ENCODE data around the gene C1QTNF7.

Gene C1QTNF7, protein sequence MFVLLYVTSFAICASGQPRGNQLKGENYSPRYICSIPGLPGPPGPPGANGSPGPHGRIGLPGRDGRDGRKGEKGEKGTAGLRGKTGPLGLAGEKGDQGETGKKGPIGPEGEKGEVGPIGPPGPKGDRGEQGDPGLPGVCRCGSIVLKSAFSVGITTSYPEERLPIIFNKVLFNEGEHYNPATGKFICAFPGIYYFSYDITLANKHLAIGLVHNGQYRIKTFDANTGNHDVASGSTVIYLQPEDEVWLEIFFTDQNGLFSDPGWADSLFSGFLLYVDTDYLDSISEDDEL

DNA sequence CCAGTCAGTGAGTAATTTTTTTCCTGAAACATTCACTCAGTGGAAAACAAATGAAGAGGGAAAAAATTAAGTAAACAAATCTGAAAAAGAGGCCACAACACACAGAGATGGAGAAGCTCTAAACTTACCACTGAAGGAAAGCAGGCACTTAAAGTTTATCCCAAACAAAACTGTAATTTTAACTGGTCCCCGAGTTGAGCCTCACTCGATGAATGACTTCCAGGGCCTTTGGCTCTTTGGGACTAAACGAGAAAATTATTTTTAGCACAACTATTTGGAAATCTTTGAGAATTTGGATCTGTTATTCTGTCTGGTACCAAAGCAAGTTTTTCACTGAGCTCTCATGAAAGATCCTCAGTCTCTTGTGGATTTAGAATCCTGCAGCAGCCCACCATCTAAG, at the start of gene C1QTNF7:
Gene C1QTNF7, plus strand, starts transcription at position 333 of the 400 bp plus-strand sequence. CDS start 7,711 bp downstream, outside the sequence.
- DNase-seq (ENCODE audit: low read depth): no peak

DNA sequence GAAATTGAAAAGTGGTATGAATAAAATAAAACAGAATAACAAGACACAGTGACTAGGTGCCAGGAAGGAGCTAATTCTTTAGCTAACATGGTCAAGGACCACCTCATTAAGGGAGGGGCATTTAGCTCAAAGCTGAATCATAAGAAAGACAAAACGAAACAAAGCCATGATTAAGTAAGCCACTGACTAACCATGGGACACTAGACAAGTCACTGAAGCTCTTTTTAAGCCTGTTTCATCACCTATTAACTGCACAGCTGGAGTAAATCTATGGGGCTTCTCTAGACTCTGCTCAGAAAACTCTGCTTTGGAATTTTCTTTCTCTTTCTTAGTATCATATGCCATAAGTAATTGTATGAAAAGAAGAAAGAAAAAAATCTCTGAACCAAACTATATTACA, 49.8 kb upstream of the C1QTNF7 start:
- DNase-seq (ENCODE audit: low read depth): no peak

DNA sequence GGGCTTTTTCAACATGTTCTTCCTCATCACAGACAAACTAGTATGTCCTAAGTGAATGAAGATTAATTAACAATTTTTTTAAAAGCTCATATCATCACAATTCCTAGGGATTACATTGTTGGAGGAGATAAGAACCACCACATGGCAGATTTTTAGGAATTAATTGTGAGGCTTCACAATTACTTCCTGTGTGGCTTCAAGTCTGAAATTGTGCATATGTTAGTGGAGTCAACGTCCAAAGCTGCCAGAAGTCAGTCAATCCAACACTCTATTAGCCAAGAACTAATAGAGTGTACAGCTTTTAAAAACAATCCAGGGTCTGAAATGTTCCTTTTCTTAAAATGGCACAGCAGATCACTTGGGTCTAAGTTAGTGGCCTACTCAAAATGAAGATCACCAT, 49.3 kb upstream of the C1QTNF7 start:
- no peak for DNase-seq (ENCODE audit: low read depth)

DNA sequence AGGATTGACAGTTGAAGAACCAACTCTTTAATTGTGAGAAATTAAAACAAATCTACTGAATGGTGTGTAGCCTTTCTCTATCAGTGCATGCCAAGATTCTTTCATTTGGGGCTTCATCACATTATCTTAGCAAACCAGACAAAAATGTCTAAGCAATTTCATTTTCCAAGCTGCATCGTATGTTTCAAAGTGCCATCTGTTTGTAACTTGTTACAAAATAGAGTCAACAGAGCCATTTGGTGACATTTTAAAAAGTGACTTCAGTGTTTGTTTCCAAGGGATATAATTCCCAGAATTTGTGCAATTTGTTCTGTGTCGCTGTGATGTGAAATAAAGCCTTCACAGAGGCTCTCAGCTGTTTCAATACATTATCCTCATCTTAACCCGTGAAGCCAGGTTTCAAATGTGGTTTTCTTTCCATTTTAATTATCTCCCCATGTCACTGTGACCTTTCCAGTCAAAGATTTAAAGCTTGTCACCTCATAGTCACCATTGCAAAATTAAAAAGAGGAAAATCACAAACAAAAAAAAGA, 46.0 kb upstream of the C1QTNF7 start:
- no peak for DNase-seq (ENCODE audit: low read depth)

DNA sequence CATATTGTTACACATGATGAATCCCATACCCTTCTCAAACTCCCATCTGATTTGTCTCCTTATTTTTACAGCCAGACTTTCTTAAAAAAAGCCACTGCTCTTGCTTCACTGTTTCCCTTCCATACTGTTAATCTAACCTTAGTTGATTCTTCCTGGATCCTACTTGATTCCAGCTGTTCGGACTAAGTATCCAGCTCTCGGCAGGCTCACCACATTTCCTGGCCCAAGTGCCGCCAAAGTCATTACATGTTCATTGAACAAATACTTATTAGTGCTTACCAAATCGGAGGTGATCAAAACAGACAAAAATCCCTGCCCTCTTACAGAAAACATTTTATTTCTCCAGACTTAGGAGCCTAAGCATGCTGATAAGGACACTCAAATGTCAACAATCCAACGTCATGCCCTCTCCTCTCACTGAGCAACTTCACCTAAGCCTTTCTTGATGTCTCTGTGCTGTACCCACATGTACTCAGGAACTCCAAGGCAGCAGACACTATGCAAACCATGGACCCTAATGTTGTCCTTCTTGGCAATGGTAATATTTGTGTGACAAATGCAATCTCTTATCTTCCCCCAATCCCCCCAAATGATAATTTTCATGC, 45.1 kb upstream of the C1QTNF7 start:
- DNase-seq (ENCODE audit: low read depth): no peak

DNA sequence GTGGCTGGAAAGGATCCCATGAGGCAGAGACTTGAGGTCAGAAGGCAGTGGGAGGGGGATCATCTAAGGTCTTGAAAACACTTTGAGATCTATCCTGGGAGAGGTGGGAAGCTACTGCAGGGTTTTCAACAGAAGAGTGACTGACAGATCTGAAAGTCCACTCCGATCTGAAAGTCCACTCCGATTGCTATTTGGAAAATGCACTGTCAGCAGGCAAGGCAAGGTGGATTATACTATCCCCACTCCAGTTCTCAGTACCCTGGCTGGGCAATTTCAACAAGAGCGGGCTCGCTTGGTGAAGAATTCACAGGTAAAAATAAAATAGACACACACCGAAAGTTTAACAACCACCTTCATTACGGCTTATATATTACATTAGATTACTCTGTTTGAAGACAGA, 42.3 kb upstream of the C1QTNF7 start:
- no peak for DNase-seq (ENCODE audit: low read depth)

DNA sequence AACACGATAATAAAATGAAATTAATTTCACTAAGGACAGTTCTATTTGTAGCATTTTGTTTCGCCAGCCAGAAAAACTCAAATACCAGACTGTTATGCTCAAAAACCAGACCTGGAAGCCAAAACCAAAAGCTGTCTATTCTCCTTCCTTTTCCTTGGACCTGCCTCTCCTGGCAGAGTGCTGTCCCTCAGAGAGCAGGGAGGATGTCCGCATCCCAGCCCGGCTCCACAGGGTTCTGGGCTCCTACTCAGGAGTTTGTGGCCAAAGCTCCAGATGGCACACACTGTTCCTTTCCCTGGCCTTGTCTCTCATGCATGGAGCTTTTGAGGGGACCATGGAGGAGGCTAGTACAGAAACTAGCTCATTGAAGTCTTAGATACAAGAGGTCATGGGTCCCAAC, 41.9 kb upstream of the C1QTNF7 start:
- DNase-seq (ENCODE audit: low read depth): no peak

DNA sequence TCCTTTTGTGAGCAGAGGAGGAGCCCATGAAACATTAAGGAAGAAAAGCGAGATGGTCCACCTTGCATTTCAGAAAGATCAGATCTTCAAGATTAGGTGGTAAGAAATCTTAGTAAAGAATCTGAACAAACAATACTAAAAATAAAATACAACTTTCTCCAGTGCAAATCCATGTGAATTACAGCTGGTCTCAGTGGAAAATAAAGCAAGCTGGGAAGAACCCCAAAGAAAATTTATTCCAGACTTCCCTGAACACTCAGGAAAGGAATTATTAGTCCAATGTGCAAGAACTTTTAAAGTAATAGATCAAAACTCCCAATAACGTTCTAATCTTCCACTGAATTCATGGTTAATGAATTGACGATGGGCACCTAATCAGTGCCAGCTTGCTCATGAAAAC, 37.3 kb upstream of the C1QTNF7 start:
- no peak for DNase-seq (ENCODE audit: low read depth)

DNA sequence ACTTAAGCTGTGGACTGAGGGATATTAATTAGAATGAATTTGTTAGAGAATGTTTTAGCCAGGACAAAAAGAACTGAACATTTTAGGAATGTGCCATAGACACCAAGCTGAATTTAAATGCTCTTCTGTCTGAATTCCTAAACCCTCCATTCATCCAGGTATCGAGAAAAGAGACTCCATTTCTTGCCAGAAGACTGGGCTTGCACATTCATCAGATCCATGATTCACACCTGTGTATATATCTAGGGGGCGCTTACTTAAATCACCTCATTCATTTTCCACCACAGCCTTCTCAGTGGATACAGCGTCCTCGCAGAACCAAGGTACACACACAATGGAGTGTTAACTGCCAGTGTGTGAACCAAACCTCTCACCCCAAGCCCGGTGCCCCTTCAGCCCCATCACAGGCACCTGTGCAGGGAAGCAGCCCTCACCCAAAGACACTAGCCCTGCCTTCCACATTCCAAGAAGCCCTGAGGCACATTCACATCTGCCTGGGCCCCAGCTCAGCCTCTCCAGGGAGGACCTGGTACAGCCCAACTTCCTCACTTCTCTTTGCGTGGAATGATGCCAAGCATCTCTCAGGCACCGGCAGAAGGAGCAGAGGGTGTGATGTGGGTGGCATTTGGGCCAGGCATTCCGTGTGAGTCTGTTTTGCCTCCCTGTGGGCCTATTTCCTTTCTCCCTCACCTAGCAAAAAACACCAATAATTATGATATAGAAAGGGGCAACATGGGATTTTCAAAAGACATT, 35.6 kb upstream of the C1QTNF7 start:
- DNase-seq (ENCODE audit: low read depth): no peak

DNA sequence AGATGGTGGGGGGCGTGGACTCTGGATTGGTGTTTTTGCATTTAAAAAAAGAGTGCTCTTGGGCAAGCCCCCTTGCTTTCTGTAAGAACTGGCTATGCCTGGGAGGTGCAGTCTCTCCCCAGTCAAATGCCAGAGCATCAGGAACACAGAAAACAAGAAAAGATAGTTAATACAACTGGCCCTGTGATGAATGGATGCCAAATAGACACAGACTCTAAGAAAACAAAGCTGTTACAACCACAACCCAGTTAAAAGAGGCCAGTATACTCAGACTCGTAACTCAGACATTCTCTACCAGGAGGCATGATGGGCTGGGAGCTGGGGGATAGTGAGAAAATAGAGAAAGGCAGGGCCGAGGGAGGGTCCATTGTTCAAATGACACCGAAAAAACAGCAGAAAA, 32.5 kb upstream of the C1QTNF7 start:
- DNase-seq (ENCODE audit: low read depth): no peak

DNA sequence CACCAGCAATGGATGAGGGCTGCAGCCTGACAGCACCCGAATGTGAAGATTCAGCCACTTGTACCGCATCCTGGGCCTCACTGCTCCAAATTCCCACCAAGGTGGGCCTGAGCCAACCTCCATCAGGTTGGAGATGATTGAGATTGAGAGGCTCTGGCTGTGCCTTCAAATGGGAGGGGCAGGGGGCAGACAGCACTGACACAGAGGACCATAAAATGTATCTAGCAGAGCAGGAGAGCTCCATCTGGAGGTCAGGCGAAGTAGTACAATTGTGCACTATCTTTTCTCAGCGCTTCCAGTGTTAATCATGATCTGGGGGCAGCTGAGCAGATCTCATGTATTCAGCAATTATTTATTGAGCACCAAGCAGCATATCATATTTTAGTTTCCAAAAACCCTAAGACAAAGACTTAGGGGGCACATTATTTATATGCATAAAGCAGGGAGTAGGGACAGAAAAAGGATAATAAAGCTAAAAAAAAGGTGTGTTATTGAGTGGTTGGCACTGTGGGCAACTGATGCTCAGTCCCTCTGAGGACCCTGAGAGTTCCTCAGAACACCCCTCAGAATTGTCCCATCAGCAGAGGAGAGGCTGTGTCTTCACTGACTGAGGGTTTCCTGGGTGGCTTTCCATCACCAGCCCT, 31.6 kb upstream of the C1QTNF7 start:
- no peak for DNase-seq (ENCODE audit: low read depth)

DNA sequence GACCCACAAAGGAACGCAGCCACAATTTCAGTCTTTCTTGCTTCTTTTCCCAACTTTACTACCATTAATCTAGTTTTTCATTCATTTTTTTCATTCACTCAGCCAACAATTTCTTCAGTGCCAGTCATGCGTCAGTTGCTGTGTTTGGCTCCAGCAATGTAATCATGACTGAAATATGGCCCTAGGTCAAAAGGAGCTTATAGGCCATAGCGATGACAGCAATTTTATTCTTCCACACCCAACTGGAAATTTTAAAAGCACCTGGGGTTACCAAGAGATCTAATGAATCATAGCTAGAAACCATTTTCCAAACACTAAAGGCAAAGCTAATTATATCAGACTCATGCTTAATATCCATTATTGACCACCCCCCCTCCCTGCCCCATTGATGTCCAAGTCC, 29.8 kb upstream of the C1QTNF7 start:
- no peak for DNase-seq (ENCODE audit: low read depth)

DNA sequence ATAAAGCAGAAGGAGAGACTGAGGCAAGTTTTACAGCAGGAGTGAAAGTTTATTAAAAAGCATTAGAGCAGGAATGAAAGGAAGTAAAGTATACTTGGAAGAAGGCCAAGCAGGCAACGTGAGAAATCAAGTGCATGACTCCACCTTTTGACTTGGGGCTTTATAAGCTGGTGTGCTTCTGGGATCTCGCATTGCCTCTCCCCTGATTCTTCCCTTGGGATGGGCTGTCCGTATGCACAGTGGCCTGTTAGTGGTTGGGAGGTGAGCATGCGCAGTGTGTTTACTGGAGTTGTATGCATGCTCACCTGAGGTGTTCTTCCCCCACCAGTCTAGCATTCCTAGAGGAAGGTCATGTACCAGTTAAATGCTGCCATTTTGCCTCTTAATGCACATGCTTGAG, 29.1 kb upstream of the C1QTNF7 start:
- DNase-seq (ENCODE audit: low read depth): no peak

DNA sequence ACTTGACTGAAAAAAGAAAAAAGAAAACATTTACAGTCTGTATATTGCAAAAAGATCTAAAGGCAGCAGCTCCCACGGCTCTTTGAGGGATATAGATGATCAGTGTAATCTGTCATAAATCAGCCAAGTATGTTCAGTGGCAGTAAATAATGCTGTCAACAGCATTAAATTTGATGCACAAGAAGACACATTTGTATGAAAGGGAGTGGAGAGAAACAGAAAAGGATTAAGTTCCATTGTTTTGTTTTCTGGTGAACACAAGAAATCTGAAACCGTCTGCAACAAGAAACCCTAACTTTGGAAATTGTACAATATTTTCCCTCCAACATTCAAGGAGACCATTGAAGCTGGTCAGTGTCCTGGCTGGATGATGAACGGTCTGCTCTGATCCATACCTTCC, 27.6 kb upstream of the C1QTNF7 start:
- DNase-seq (ENCODE audit: low read depth): no peak

DNA sequence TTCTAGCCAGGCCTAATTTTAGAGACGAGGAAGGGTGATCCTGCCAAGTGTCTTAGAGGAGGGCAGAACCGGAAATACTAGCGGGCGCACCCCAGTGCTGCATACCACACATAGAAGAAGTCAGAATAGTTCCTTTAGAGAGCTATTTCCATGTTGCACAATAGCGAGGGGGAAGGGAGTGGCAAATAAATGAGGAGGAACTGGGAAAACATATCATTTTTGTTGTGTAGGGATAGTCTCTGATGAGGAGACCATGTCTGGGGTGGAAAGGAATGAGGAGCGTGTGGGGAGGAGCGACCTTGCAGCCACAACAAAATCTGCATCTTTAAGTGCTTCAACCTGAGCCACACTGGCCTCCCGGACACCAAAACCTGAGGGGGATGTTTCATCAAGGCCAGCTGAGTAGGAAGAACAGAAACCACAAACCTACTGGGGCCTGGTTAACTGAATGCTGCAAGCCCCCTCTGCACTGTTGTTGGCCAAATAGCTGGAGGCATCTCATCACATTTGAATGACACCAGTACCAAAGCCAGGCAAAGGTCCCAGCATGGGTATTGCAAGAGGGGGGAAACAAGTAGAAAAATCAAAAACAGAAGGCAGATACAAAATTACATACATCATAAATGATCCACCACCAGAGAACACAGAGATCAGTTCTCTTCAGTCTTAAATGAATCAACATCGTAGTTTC, 26.7 kb upstream of the C1QTNF7 start:
- DNase-seq (ENCODE audit: low read depth): no peak

DNA sequence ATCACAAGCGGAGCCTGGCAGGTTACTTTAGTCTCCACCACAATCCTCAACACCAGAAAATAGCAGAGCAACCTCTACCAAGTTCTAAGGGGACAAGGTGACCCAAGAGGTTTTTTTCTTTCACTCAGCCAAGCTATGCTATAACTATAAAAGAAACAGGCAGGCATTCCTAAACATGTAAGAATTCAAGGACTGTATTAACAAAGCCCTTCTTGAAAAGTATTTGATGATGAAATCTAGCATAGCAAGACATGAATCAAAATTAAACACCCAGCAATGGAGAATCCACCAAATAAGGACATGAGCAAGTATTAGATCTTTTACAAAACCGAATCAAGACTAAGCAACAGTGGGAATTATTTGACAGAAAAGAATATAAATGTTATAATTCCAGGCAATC, 25.7 kb upstream of the C1QTNF7 start:
- no peak for DNase-seq (ENCODE audit: low read depth)

DNA sequence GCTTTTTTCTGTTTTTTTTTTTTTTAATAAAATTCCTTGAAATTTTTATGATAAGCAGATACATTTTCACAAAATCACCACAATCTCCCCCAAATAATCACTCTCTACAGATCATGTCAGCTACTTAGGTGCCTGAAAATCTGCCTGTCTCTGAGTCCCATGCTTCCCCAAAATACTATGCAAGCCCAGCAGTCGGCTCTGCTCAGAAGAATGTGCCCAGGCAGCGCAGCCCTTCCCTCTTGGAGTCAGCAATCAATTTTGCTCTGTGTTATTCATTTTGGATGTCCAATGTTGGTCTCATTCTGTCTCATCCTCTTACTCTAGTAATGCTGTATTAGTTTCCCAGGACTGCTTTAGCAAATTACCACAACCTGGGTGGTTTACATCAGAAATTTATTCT, 24.9 kb upstream of the C1QTNF7 start:
- no peak for DNase-seq (ENCODE audit: low read depth)

DNA sequence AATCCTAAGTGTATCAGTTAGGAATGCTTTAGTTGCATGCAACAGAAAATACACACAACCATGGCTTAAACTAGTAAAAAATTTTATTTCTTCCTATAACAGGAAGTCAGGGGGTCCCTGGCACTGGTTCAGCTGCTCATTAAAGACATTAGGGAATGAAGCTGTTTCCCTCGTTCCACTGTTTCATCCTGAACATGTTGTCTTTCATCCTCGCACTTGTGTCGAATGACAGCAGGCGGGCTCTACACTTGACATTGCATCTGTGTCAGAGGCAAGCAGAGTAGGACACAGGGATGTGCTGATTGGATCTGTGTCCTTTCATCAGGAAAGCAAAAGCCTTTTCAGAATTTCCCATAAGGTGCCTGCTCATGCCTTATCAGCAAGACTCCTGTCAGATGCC, 22.8 kb upstream of the C1QTNF7 start:
- no peak for DNase-seq (ENCODE audit: low read depth)

DNA sequence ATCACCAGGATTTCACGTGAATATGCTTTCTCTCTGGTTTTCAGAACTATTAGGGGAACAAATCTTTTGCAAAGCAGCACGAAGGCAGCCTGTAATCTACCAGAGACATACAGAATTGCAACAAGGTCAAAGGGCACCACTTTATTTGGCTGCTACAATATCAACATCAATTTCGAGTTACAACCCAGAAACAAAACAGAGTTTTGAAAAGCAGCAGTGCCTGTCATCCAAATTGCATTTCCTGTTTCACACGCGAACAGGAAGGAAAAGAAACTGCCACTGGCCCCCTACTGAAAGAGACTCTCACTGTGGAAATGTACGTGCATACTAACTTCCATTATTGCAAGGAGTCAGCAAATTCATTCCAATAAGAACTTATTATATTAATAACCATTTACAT, 17.1 kb upstream of the C1QTNF7 start:
- no peak for DNase-seq (ENCODE audit: low read depth)

DNA sequence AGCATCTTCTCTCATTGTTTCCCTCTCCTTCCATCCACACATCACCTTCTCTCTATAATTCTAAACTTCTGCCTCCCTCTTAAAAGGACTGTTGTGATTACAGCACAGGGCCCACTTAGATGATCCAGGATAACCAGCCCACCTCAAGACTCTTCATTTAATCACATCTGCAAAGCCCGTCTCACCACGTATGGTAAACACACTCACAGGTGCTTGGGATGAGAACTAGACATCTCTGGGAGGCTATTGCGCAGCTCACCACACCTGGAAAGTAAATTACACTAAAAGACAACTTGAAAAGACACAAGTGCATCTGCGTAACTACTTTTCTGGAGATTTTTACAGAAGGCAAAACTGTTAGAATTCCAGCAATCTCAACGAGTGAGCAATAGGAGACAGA, 15.4 kb upstream of the C1QTNF7 start:
- DNase-seq (ENCODE audit: low read depth): no peak

DNA sequence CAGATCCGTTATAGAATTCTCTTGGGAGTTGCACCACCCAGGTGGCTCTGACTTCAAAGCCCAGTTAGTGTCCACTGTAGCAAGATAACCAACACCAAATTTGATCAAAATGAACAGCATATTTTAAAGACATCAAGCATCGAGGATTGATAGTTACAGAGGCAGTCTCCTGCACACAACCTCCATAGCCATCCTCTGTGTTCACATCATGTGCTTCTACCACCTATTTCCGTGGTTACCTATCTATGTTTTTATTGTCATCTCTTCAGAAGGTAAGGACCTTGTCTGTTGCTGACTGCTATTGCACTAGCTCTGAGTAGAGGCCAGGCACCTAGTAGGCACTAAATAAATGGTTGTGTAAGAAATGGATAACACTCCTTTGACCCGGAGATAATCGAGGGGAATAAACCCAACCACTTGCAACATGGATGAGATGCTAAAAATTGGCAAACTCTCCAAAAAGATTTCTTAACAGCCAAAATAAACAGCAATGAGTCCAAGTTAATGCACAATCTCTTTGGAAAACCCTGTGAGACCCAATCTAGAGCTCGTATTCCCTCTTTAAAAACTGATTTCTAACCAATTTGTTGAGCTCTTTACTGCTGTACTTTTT, 14.7 kb upstream of the C1QTNF7 start:
- no peak for DNase-seq (ENCODE audit: low read depth)

DNA sequence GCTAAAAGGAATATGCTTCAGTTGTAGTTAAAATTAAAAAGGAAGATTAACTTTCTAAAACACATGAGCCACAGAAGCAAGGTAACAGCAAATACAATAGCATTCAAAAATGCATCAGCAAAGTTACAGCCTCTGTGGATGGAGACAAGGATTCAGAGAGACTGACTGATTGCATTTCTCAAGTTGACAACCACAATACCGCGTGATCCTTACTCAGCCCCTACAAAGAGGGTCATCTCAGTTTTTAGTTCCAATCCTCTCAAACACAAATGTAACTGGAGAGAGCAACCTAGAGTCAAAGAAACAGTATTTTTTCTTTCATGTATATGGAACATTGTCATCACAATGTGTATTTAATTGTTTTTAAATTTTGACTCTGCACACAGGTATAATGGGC, 14.2 kb upstream of the C1QTNF7 start:
- no peak for DNase-seq (ENCODE audit: low read depth)

Measured in HS-5 (cell line).